Activated naive CD8-positive, alpha-beta T cell treated with anti-CD3 and anti-CD28 coated beads, Interleukin-2, amount 50 U/mL, for 16 hours (primary cell): ENCODE measurements around the gene IL2RA.
"Not testable (repeated sequence)": the region's sequence is repeated elsewhere in the genome, so short reads cannot be mapped to it uniquely, and the experiment has no call there.

Experiments
- DNase-seq: peaks from one replicate; pipeline ENCODE4 v3.0.0-alpha.2; 2020; ENCODE audit warnings: low read depth, low spot score

IL2RA gene

GRCh38 chr10:6058682-6059475 lies 3.3 kb downstream of the IL2RA start:
- no peak for DNase-seq

- no peak for DNase-seq
Observed at GRCh38 chr10:6056411-6057135, 5.6 kb downstream of the IL2RA start.

- no peak for DNase-seq
Observed at GRCh38 chr10:6055929-6056328, 6.2 kb downstream of the IL2RA start.

- DNase-seq = no peak
Observed at GRCh38 chr10:6054884-6055283, 7.3 kb downstream of the IL2RA start.

GRCh38 chr10:6053816-6054631 lies 8.1 kb downstream of the IL2RA start:
- DNase-seq = no peak

GRCh38 chr10:6053303-6053702 lies 8.9 kb downstream of the IL2RA start:
- DNase-seq = no peak

GRCh38 chr10:6052247-6053221 lies 9.6 kb downstream of the IL2RA start:
- DNase-seq = peak; percentile 73

- peak; percentile 89 for DNase-seq
Observed at GRCh38 chr10:6050801-6051445, 11.2 kb downstream of the IL2RA start.

GRCh38 chr10:6049031-6049400 lies 13.2 kb downstream of the IL2RA start:
- DNase-seq = no peak

- no peak for DNase-seq
Observed at GRCh38 chr10:6048281-6049030, 13.7 kb downstream of the IL2RA start.

- DNase-seq = no peak
Observed at GRCh38 chr10:6047847-6048246, 14.3 kb downstream of the IL2RA start.

GRCh38 chr10:6046773-6047611 lies 15.2 kb downstream of the IL2RA start:
- DNase-seq = no peak

- DNase-seq = no peak
Observed at GRCh38 chr10:6045878-6046772, 16.0 kb downstream of the IL2RA start.

- no peak for DNase-seq
Observed at GRCh38 chr10:6045314-6045848, 16.8 kb downstream of the IL2RA start.

GRCh38 chr10:6044751-6045313 lies 17.3 kb downstream of the IL2RA start:
- DNase-seq = no peak

- DNase-seq = no peak
Observed at GRCh38 chr10:6044060-6044459, 18.1 kb downstream of the IL2RA start.

- DNase-seq = not testable (repeated sequence)
Observed at GRCh38 chr10:6043377-6043776, 18.8 kb downstream of the IL2RA start.
